ENCODE results near the gene DENND2A.

DENND2A gene

GRCh38 chr7:140551355-140552239 lies 89.0 kb downstream of the DENND2A start:
- peaks cover 8% of the 10 kb centered on the region for H3K36me3 ChIP-seq (ENCODE audit: insufficient read depth, insufficient read length, low read length)
- no peak overlapping the region for H3K9ac ChIP-seq (ENCODE audit: insufficient read length, low read depth)
- H3K27me3 ChIP-seq (ENCODE audit: insufficient read depth, insufficient read length): no peaks in the 10 kb centered on the region
- no peak for DNase-seq (ENCODE audit: low read depth, low spot score)
- TF ChIP-seq ZNF274 (IDR thresholded peaks at IDR 0.05; ENCODE audit: low read depth, low read length) (no peak), SUZ12 (IDR thresholded peaks at IDR 0.05; ENCODE audit: extremely low read depth, insufficient read depth, insufficient read length) (no peak), YY1 (IDR thresholded peaks at IDR 0.05; ENCODE audit: insufficient read depth, insufficient read length) (no peak)
- H3K4me1 ChIP-seq (ENCODE audit: insufficient read depth, insufficient read length): no peaks in the 10 kb centered on the region
- no peaks in the 10 kb centered on the region for H3K9me3 ChIP-seq (ENCODE audit: insufficient read depth, low read length)
- no peak overlapping the region for H3K4me3 ChIP-seq (ENCODE audit: insufficient read length, low read depth)

GRCh38 chr7:140546947-140547346 lies 93.7 kb downstream of the DENND2A start:
- DNase-seq (ENCODE audit: low read depth, low spot score): no peak
- Histone ChIP-seq H3K4me3 (ENCODE audit: insufficient read length, low read depth) (no peak overlapping the region), H3K36me3 (ENCODE audit: insufficient read depth, insufficient read length, low read length) (peaks cover 23% of the 10 kb centered on the region), H3K4me1 (ENCODE audit: insufficient read depth, insufficient read length) (no peaks in the 10 kb centered on the region), H3K9ac (ENCODE audit: insufficient read length, low read depth) (no peak overlapping the region), H3K9me3 (ENCODE audit: insufficient read depth, low read length) (no peaks in the 10 kb centered on the region), H3K27me3 (ENCODE audit: insufficient read depth, insufficient read length) (no peaks in the 10 kb centered on the region)
- TF ChIP-seq YY1 (IDR thresholded peaks at IDR 0.05; ENCODE audit: insufficient read depth, insufficient read length): no peak
- no peak for TF ChIP-seq SUZ12 (IDR thresholded peaks at IDR 0.05; ENCODE audit: extremely low read depth, insufficient read depth, insufficient read length)
- TF ChIP-seq ZNF274 (IDR thresholded peaks at IDR 0.05; ENCODE audit: low read depth, low read length): no peak

- peaks cover 29% of the 10 kb centered on the region for H3K36me3 ChIP-seq (ENCODE audit: insufficient read depth, insufficient read length, low read length)
- no peaks in the 10 kb centered on the region for H3K9me3 ChIP-seq (ENCODE audit: insufficient read depth, low read length)
- DNase-seq (ENCODE audit: low read depth, low spot score): no peak
- H3K4me3 ChIP-seq (ENCODE audit: insufficient read length, low read depth): no peak overlapping the region
- H3K27me3 ChIP-seq (ENCODE audit: insufficient read depth, insufficient read length): no peaks in the 10 kb centered on the region
- no peak overlapping the region for H3K9ac ChIP-seq (ENCODE audit: insufficient read length, low read depth)
- peaks cover 3% of the 10 kb centered on the region for H3K4me1 ChIP-seq (ENCODE audit: insufficient read depth, insufficient read length)
- no peak for TF ChIP-seq SUZ12 (IDR thresholded peaks at IDR 0.05; ENCODE audit: extremely low read depth, insufficient read depth, insufficient read length)
- TF ChIP-seq YY1 (IDR thresholded peaks at IDR 0.05; ENCODE audit: insufficient read depth, insufficient read length): no peak
- no peak for TF ChIP-seq ZNF274 (IDR thresholded peaks at IDR 0.05; ENCODE audit: low read depth, low read length)
Measured at GRCh38 chr7:140544388-140544826, 96.2 kb downstream of the DENND2A start.

- DNase-seq (ENCODE audit: low read depth, low spot score): no peak
- TF ChIP-seq YY1 (IDR thresholded peaks at IDR 0.05; ENCODE audit: insufficient read depth, insufficient read length) (no peak), SUZ12 (IDR thresholded peaks at IDR 0.05; ENCODE audit: extremely low read depth, insufficient read depth, insufficient read length) (no peak), ZNF274 (IDR thresholded peaks at IDR 0.05; ENCODE audit: low read depth, low read length) (no peak)
- Histone ChIP-seq H3K27me3 (ENCODE audit: insufficient read depth, insufficient read length) (no peaks in the 10 kb centered on the region), H3K4me3 (ENCODE audit: insufficient read length, low read depth) (peak overlapping the region; percentile 3), H3K9ac (ENCODE audit: insufficient read length, low read depth) (peak overlapping the region; percentile 72), H3K36me3 (ENCODE audit: insufficient read depth, insufficient read length, low read length) (peaks cover 29% of the 10 kb centered on the region), H3K9me3 (ENCODE audit: insufficient read depth, low read length) (no peaks in the 10 kb centered on the region), H3K4me1 (ENCODE audit: insufficient read depth, insufficient read length) (peaks cover 3% of the 10 kb centered on the region)
Measured at GRCh38 chr7:140542228-140542603, 98.4 kb downstream of the DENND2A start.

GRCh38 chr7:140541513-140542227 lies 98.9 kb downstream of the DENND2A start:
- H3K27me3 ChIP-seq (ENCODE audit: insufficient read depth, insufficient read length): no peaks in the 10 kb centered on the region
- no peaks in the 10 kb centered on the region for H3K9me3 ChIP-seq (ENCODE audit: insufficient read depth, low read length)
- H3K36me3 ChIP-seq (ENCODE audit: insufficient read depth, insufficient read length, low read length): peaks cover 25% of the 10 kb centered on the region
- H3K4me3 ChIP-seq (ENCODE audit: insufficient read length, low read depth): peak overlapping the region; percentile 3
- DNase-seq (ENCODE audit: low read depth, low spot score): peak; percentile 97
- peak overlapping the region; percentile 72 for H3K9ac ChIP-seq (ENCODE audit: insufficient read length, low read depth)
- peaks cover 3% of the 10 kb centered on the region for H3K4me1 ChIP-seq (ENCODE audit: insufficient read depth, insufficient read length)
- TF ChIP-seq SUZ12 (IDR thresholded peaks at IDR 0.05; ENCODE audit: extremely low read depth, insufficient read depth, insufficient read length): no peak
- no peak for TF ChIP-seq ZNF274 (IDR thresholded peaks at IDR 0.05; ENCODE audit: low read depth, low read length)

GRCh38 chr7:140541176-140541512 lies 99.5 kb downstream of the DENND2A start:
- Histone ChIP-seq H3K4me1 (ENCODE audit: insufficient read depth, insufficient read length) (peaks cover 3% of the 10 kb centered on the region), H3K9ac (ENCODE audit: insufficient read length, low read depth) (peak overlapping the region; percentile 42), H3K36me3 (ENCODE audit: insufficient read depth, insufficient read length, low read length) (peaks cover 23% of the 10 kb centered on the region), H3K27me3 (ENCODE audit: insufficient read depth, insufficient read length) (no peaks in the 10 kb centered on the region), H3K9me3 (ENCODE audit: insufficient read depth, low read length) (no peaks in the 10 kb centered on the region), H3K4me3 (ENCODE audit: insufficient read length, low read depth) (no peak overlapping the region)
- TF ChIP-seq YY1 (IDR thresholded peaks at IDR 0.05; ENCODE audit: insufficient read depth, insufficient read length): no peak
- no peak for DNase-seq (ENCODE audit: low read depth, low spot score)

- Histone ChIP-seq H3K9me3 (ENCODE audit: insufficient read depth, low read length) (no peaks in the 10 kb centered on the region), H3K27me3 (ENCODE audit: insufficient read depth, insufficient read length) (no peaks in the 10 kb centered on the region), H3K4me3 (ENCODE audit: insufficient read length, low read depth) (no peak overlapping the region), H3K36me3 (ENCODE audit: insufficient read depth, insufficient read length, low read length) (peaks cover 18% of the 10 kb centered on the region), H3K9ac (ENCODE audit: insufficient read length, low read depth) (no peak overlapping the region), H3K4me1 (ENCODE audit: insufficient read depth, insufficient read length) (peaks cover 3% of the 10 kb centered on the region)
- no peak for TF ChIP-seq ZNF274 (IDR thresholded peaks at IDR 0.05; ENCODE audit: low read depth, low read length)
- TF ChIP-seq YY1 (IDR thresholded peaks at IDR 0.05; ENCODE audit: insufficient read depth, insufficient read length): no peak
- no peak for TF ChIP-seq SUZ12 (IDR thresholded peaks at IDR 0.05; ENCODE audit: extremely low read depth, insufficient read depth, insufficient read length)
- no peak for DNase-seq (ENCODE audit: low read depth, low spot score)
Measured at GRCh38 chr7:140540136-140540777, 100.4 kb downstream of the DENND2A start.
